ENCODE data around the gene POU3F2. TPM values are rescaled to one million over a fixed set of nuclear protein-coding genes. Genes with fewer than 3 reads are reported as not detected.

Gene POU3F2
- total RNA-seq, 4 donors from 2014 or later: 0.07 TPM; not detected in 3

GRCh38 chr6:98839781-98840361 is 5.5 kb downstream of the POU3F2 start:
- no peak overlapping the region for H3K27ac ChIP-seq
- H3K4me1 ChIP-seq: peaks cover 7% of the 10 kb centered on the region in 2 donors
- no peaks in the 10 kb centered on the region for H3K9me3 ChIP-seq
- in situ Hi-C loops (cut with MboI; ENCODE audit: low sequenced_read_pairs in 4 of 4) (loop anchor here in 1 of 4 donors (25.0 kb wide), 1 partner anchor 1353 kb away; no protein-coding TSS in a partner anchor), intact Hi-C loops (cut with DNase I; ENCODE audit: low total_unique reads) (no loop called here)
- no peaks in the 10 kb centered on the region for H3K36me3 ChIP-seq
- no peak for TF ChIP-seq POLR2A (IDR thresholded peaks at IDR 0.05)
- no peak for TF ChIP-seq CTCF (IDR thresholded peaks at IDR 0.05 in 4 of 5, conservative IDR thresholded peaks at IDR 0.05 in 1 of 5)
- DNase-seq (no peak), ATAC-seq (no peak)
- no peak overlapping the region for H3K4me3 ChIP-seq
- H3K27me3 ChIP-seq: peaks cover 92 to 98% (median 94%) of the 10 kb centered on the region in 3 donors

- no peak for ATAC-seq
- Histone ChIP-seq H3K4me1 (peaks cover 6 to 13% of the 10 kb centered on the region in 2 donors), H3K9me3 (no peaks in the 10 kb centered on the region), H3K4me3 (no peak overlapping the region), H3K36me3 (no peaks in the 10 kb centered on the region), H3K27ac (no peak overlapping the region), H3K27me3 (peaks cover 94 to 99% (median 98%) of the 10 kb centered on the region in 3 donors)
- no peak for DNase-seq
- TF ChIP-seq POLR2A (IDR thresholded peaks at IDR 0.05) (no peak), CTCF (IDR thresholded peaks at IDR 0.05 in 4 of 5, conservative IDR thresholded peaks at IDR 0.05 in 1 of 5) (no peak)
- in situ Hi-C loops (cut with MboI; ENCODE audit: low sequenced_read_pairs in 4 of 4): loop anchor here in 1 of 4 donors (25.0 kb wide), 1 partner anchor 1353 kb away; no protein-coding TSS in a partner anchor
- intact Hi-C loops (cut with DNase I; ENCODE audit: low total_unique reads): no loop called here
Measured at GRCh38 chr6:98840385-98840784, 6.0 kb downstream of the POU3F2 start.

- DNase-seq: no peak
- Histone ChIP-seq H3K9me3 (no peaks in the 10 kb centered on the region), H3K36me3 (no peaks in the 10 kb centered on the region), H3K27ac (no peak overlapping the region), H3K27me3 (peaks cover 94 to 99% (median 98%) of the 10 kb centered on the region in 3 donors), H3K4me1 (peaks cover 4 to 16% of the 10 kb centered on the region in 2 donors), H3K4me3 (no peak overlapping the region)
- in situ Hi-C loops (cut with MboI; ENCODE audit: low sequenced_read_pairs in 4 of 4): loop anchor here in 1 of 4 donors (25.0 kb wide), 1 partner anchor 1354 kb away; no protein-coding TSS in a partner anchor
- ATAC-seq: no peak
- no peak for TF ChIP-seq CTCF (IDR thresholded peaks at IDR 0.05 in 4 of 5, conservative IDR thresholded peaks at IDR 0.05 in 1 of 5)
- TF ChIP-seq POLR2A (IDR thresholded peaks at IDR 0.05): no peak
- intact Hi-C loops (cut with DNase I; ENCODE audit: low total_unique reads): no loop called here
Measured at GRCh38 chr6:98840996-98841513, 6.7 kb downstream of the POU3F2 start.

- H3K4me1 ChIP-seq: peaks cover 4 to 16% of the 10 kb centered on the region in 2 donors
- no peak overlapping the region for H3K4me3 ChIP-seq
- DNase-seq: no peak
- H3K9me3 ChIP-seq: no peaks in the 10 kb centered on the region
- no peaks in the 10 kb centered on the region for H3K36me3 ChIP-seq
- in situ Hi-C loops (cut with MboI; ENCODE audit: low sequenced_read_pairs in 4 of 4) (loop anchor here in 1 of 4 donors (25.0 kb wide), 1 partner anchor 1354 kb away; no protein-coding TSS in a partner anchor), intact Hi-C loops (cut with DNase I; ENCODE audit: low total_unique reads) (no loop called here)
- no peak overlapping the region for H3K27ac ChIP-seq
- H3K27me3 ChIP-seq: peaks cover 94 to 99% (median 98%) of the 10 kb centered on the region in 3 donors
- ATAC-seq: no peak
- TF ChIP-seq CTCF (IDR thresholded peaks at IDR 0.05 in 4 of 5, conservative IDR thresholded peaks at IDR 0.05 in 1 of 5) (no peak), POLR2A (IDR thresholded peaks at IDR 0.05) (no peak)
Measured at GRCh38 chr6:98841621-98842341, 7.4 kb downstream of the POU3F2 start.

Measured in gastrocnemius medialis (tissue), 4 donors.